Epidermal melanocyte (primary cell): ENCODE results near the gene ZNF140.

Source experiments
- DNase-seq: peaks from one replicate; pipeline ENCODE4 v3.0.0; 2011; ENCODE audit warnings: low spot score; ENCODE audit not compliant: insufficient read length

The ZNF140 gene

GRCh38 chr12:133130038-133130807 is 49.5 kb downstream of the ZNF140 start, which contains the start of the genes ZNF10 and ZNF891:
Gene ZNF10, plus strand, starts transcription at chr12:133130627. Its CDS starts 13,866 bp downstream, at chr12:133144493.
Gene ZNF891, minus strand, starts transcription at chr12:133130274. Its CDS starts 8,356 bp downstream, at chr12:133121918.
- peak; percentile 25 for DNase-seq

DNA sequence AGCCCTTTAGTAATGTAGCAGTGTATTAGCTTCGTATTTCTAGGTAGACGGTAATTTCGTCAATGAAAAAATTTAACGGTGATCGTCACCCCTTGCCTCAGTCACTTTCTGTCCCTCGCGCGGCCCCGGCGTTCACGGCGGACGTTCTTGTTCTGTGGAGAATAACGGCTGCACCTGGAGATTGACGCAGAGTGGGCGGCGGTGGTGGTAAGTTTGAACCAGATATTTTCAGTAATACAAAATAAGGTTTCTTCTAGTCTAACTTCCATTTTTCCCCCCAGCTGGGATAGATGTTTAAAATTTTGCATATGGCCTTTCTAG is 50.0 kb downstream of the ZNF140 start:
- DNase-seq: no peak

- DNase-seq: no peak
Observed at GRCh38 chr12:133135747-133136146, 55.0 kb downstream of the ZNF140 start.

GRCh38 chr12:133145981-133146380 is 65.3 kb downstream of the ZNF140 start:
- DNase-seq: no peak

DNA sequence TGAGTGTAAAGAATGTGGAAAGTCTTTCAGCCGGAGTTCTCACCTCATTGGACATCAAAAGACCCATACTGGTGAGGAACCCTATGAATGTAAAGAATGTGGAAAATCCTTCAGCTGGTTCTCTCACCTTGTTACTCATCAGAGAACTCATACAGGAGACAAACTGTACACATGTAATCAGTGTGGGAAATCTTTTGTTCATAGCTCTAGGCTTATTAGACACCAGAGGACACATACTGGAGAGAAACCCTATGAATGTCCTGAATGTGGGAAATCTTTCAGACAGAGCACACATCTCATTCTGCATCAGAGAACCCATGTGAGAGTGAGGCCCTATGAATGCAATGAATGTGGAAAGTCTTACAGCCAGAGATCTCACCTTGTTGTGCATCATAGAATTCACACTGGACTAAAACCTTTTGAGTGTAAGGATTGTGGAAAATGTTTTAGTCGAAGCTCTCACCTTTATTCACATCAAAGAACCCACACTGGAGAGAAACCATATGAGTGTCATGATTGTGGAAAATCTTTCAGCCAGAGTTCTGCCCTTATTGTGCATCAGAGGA is 75.5 kb downstream of the ZNF140 start:
- no peak for DNase-seq
